ENCODE results near the gene ARHGDIA. TPM values are rescaled to one million over a fixed set of nuclear protein-coding genes. Genes with fewer than 3 reads are reported as not detected.

ARHGDIA gene
- total RNA-seq, 2 experiments from 2014 or later = 706 to 715 TPM

DNA sequence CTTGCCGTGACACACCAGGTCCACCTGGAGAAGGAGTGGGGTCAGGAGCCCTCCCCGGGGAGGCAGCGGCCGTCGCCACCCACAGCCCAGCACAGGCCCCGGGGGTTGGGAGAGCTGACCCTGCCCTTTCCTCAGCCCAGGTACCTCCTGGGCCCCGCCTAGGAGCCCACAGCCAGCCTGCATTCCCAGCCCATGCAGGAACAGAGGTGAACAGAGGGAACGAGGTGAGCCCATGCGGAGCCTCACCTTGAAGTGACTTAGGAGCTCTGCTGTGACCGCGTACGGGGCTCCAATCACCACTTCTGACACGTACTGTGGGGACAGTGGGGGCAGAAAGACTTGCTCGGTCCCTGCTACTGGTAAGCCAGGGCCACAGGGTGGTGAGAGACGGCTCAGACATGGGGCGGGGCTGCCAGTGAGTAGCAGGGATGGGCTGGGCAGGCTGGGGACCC is 34.3 kb upstream of the ARHGDIA start:
- intact Hi-C loops (cut with DNase I, micrococcal nuclease) = no loop called here

DNA sequence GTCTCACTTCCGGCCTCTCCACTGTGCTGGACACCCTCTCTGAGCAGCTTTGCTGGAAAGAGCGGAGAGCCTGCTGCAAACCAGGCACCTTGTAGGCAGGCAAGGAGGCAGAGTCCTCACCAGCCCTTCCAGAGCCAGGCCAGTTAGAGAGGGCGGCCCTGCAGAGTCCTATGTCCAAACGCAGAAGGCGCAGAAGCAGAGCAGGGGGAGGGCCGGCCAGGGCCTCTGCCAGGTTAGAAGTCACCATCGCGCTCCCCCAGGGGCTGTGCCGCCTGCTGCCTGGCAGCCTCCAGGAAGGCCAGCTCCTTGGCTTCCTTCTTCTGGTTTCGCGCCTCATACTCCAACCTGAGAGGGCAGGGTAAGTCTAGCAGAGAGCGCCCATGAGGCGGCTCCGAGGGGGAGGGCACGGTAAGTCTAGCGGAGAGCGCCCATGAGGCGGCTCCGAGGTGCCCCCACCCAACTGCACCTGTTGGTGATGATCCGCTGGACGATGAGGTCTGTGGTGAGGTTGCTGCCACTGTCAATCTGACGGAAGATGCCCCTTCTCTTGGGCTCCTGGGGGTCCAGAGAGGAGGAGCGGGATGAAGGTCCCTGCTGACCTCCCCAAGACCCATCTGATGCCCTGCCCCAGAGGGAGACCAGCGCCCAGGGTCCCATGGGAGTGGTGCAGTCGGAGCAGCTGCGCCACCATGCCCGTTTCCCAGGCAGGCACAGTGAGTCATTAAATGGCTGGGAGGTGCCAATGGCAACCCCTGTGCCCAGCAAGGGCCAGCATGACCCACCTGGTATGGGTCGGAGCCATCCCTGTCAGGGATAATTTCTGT is 33.7 kb upstream of the ARHGDIA start:
- Histone ChIP-seq H3K27ac (ENCODE audit: low read depth in 1 of 2, low read length in 2 of 2) (no peak overlapping the region), H3K27me3 (ENCODE audit: control insufficient read depth in 1 of 2, insufficient read depth in 2 of 2, low read length in 2 of 2) (peaks cover 7 to 11% of the 10 kb centered on the region in 2 experiments), H3K4me3 (ENCODE audit: low read length) (no peak overlapping the region), H3K36me3 (ENCODE audit: insufficient read depth, low read length) (peaks cover 26% of the 10 kb centered on the region), H3K4me1 (ENCODE audit: insufficient read depth, low read length) (peaks cover 19% of the 10 kb centered on the region), H3K9me3 (ENCODE audit: control insufficient read depth in 1 of 2, insufficient read depth in 1 of 2, low read length in 2 of 2) (peaks cover 0 to 5% of the 10 kb centered on the region in 2 experiments)
- TF ChIP-seq, protein P1, sequence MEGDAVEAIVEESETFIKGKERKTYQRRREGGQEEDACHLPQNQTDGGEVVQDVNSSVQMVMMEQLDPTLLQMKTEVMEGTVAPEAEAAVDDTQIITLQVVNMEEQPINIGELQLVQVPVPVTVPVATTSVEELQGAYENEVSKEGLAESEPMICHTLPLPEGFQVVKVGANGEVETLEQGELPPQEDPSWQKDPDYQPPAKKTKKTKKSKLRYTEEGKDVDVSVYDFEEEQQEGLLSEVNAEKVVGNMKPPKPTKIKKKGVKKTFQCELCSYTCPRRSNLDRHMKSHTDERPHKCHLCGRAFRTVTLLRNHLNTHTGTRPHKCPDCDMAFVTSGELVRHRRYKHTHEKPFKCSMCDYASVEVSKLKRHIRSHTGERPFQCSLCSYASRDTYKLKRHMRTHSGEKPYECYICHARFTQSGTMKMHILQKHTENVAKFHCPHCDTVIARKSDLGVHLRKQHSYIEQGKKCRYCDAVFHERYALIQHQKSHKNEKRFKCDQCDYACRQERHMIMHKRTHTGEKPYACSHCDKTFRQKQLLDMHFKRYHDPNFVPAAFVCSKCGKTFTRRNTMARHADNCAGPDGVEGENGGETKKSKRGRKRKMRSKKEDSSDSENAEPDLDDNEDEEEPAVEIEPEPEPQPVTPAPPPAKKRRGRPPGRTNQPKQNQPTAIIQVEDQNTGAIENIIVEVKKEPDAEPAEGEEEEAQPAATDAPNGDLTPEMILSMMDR (IDR thresholded peaks at IDR 0.05) = no peak
- ChIA-PET CTCF (no interaction called here), POLR2A (interaction anchor here (1.1 kb wide), 1 partner anchor 34 kb away, joined by 3 read pairs; the partner anchor contains the start of gene ARHGDIA)
- intact Hi-C loops (cut with DNase I, micrococcal nuclease) = no loop called here
- ATAC-seq (ENCODE audit: poor library complexity) = no peak
- no peak for DNase-seq
- no peak overlapping the region for H3K4me3 Mint-ChIP-seq
- H3K9me3 Mint-ChIP-seq = no peaks in the 10 kb centered on the region
- H3K36me3 Mint-ChIP-seq (ENCODE audit: low read depth) = peaks cover 25% of the 10 kb centered on the region
- no peak overlapping the region for H3K27ac Mint-ChIP-seq
- peaks cover 8% of the 10 kb centered on the region for H3K4me1 Mint-ChIP-seq (ENCODE audit: low read depth)
- peaks cover 13% of the 10 kb centered on the region for H3K27me3 Mint-ChIP-seq

More for the DNA sequence above, 34.3 kb upstream of the ARHGDIA start:
- peaks cover 18% of the 10 kb centered on the region for H3K36me3 Mint-ChIP-seq (ENCODE audit: low read depth)
- H3K9me3 Mint-ChIP-seq = no peaks in the 10 kb centered on the region
- H3K27ac ChIP-seq (ENCODE audit: low read depth in 1 of 2, low read length in 2 of 2) = no peak overlapping the region
- peaks cover 8% of the 10 kb centered on the region for H3K27me3 Mint-ChIP-seq
- no peak for DNase-seq
- TF ChIP-seq, protein P1 (IDR thresholded peaks at IDR 0.05) = no peak
- peaks cover 26% of the 10 kb centered on the region for H3K4me1 ChIP-seq (ENCODE audit: insufficient read depth, low read length)
- no peak overlapping the region for H3K4me3 Mint-ChIP-seq
- no peak overlapping the region for H3K27ac Mint-ChIP-seq
- no peak overlapping the region for H3K4me3 ChIP-seq (ENCODE audit: low read length)
- H3K27me3 ChIP-seq (ENCODE audit: control insufficient read depth in 1 of 2, insufficient read depth in 2 of 2, low read length in 2 of 2) = peaks cover 7 to 11% of the 10 kb centered on the region in 2 experiments
- no peak for ATAC-seq (ENCODE audit: poor library complexity)
- POLR2A ChIA-PET = no interaction called here
- CTCF ChIA-PET = no interaction called here
- peaks cover 0 to 5% of the 10 kb centered on the region in 2 experiments for H3K9me3 ChIP-seq (ENCODE audit: control insufficient read depth in 1 of 2, insufficient read depth in 1 of 2, low read length in 2 of 2)
- H3K4me1 Mint-ChIP-seq (ENCODE audit: low read depth) = peaks cover 9% of the 10 kb centered on the region
- H3K36me3 ChIP-seq (ENCODE audit: insufficient read depth, low read length) = peaks cover 22% of the 10 kb centered on the region

DNA sequence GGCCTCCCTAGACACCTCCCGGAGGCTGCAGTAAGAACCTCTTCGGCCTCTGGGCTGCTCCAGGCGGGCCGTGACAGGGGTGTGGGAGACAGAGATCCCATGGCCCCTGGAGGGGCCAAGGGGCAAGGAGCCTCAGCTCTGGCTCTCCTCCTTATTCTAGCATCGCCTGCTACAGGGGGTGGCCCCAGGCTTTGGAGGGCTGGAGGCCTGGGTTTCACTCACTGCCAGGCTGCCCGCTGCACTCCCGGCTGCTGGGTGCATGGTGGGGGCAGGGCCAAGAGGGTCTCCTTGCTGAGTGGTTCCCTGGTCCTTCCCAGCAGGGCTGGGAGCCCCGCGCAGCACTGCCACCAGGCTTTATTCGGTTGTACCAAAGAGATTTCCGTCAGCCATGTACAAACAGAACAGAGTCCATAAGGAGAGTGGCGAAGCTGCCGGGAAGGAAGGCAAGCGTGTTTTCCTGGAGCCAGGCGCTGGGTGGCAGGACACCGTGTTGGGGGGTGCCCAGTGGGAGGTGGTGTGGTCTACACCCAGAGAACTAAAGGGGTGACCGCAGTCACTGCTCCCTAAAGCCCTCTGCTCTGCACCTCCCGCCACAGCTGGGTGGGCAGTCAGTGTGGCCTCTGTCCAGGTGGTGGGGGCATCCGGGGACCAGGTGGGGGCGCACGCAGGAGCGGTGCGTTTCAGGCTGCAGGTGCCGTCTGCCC is 32.9 kb upstream of the ARHGDIA start:
- Mint-ChIP-seq H3K27ac (no peak overlapping the region), H3K27me3 (peaks cover 13% of the 10 kb centered on the region), H3K36me3 (ENCODE audit: low read depth) (peaks cover 27% of the 10 kb centered on the region), H3K9me3 (no peaks in the 10 kb centered on the region), H3K4me3 (no peak overlapping the region), H3K4me1 (ENCODE audit: low read depth) (peaks cover 8% of the 10 kb centered on the region)
- TF ChIP-seq, protein P1 (IDR thresholded peaks at IDR 0.05) = no peak
- Histone ChIP-seq H3K36me3 (ENCODE audit: insufficient read depth, low read length) (peaks cover 26% of the 10 kb centered on the region), H3K27ac (ENCODE audit: low read depth in 1 of 2, low read length in 2 of 2) (no peak overlapping the region), H3K27me3 (ENCODE audit: control insufficient read depth in 1 of 2, insufficient read depth in 2 of 2, low read length in 2 of 2) (peaks cover 7 to 11% of the 10 kb centered on the region in 2 experiments), H3K9me3 (ENCODE audit: control insufficient read depth in 1 of 2, insufficient read depth in 1 of 2, low read length in 2 of 2) (peaks cover 0 to 5% of the 10 kb centered on the region in 2 experiments), H3K4me1 (ENCODE audit: insufficient read depth, low read length) (peaks cover 14% of the 10 kb centered on the region), H3K4me3 (ENCODE audit: low read length) (no peak overlapping the region)
- DNase-seq = no peak
- ChIA-PET POLR2A (interaction anchor here (1.1 kb wide), 1 partner anchor 33 kb away, joined by 3 read pairs; the partner anchor contains the start of gene ARHGDIA), CTCF (no interaction called here)
- ATAC-seq (ENCODE audit: poor library complexity) = no peak
- intact Hi-C loops (cut with DNase I, micrococcal nuclease) = no loop called here

Measured in CD4-positive, alpha-beta T cell (primary cell).